IMR-90 (cell line): ENCODE measurements around the gene ERCC4. TPM values are rescaled to one million over a fixed set of nuclear protein-coding genes. Genes with fewer than 3 reads are reported as not detected.

ENCODE experiments used
- ATAC-seq: fragments of 200-7000 bp; cut with Tn5 transposase; 2 replicates; pipeline ENCODE4 v1.9.1; 2020; ENCODE audit warnings: low read depth, mild to moderate bottlenecking, moderate library complexity
- BruUV-seq: library from RNA; stranded (reverse); fragments of 400-500 nt; replicated peaks from 2 replicates; lab custom pipeline; 2021; lab: Mats Ljungman, UMichigan
- CTCF ChIA-PET: fragments of 300-600 bp; formaldehyde crosslinking; extraction: SDS; loops from one replicate; lab custom pipeline; 2021; ENCODE audit warnings: antibody characterized with exemption; lab: Yijun Ruan, JAX
- POLR2A ChIA-PET: fragments of 300-600 bp; sonication (Branson Sonifier 250); formaldehyde crosslinking; loops from one replicate; lab custom pipeline; 2022; ENCODE audit warnings: antibody characterized with exemption; ENCODE audit not compliant: unreplicated experiment; lab: Charles Lee
- DNase-seq: peaks from one replicate; pipeline ENCODE4 v3.0.0; 2013
- H2AFZ ChIP-seq: replicated peaks from 2 replicates; pipeline ENCODE3; 2013; ENCODE audit warnings: low read length, mild to moderate bottlenecking; ENCODE audit not compliant: poor library complexity
- H2AK5ac ChIP-seq: 2 replicates; pipeline ENCODE4 v1.6.1; 2013; ENCODE audit warnings: low read depth, low read length, inconsistent platforms
- H2AK9ac ChIP-seq: replicated peaks from 2 replicates; pipeline ENCODE3; 2013; ENCODE audit warnings: mild to moderate bottlenecking, low read depth, low read length, moderate library complexity; ENCODE audit not compliant: poor library complexity
- H2BK120ac ChIP-seq: 2 replicates; pipeline ENCODE4 v1.6.1; 2013; ENCODE audit warnings: low read depth, low read length, inconsistent platforms
- H2BK15ac ChIP-seq: 3 replicates; pipeline ENCODE4 v1.6.1; 2013; ENCODE audit warnings: low read depth, low read length, inconsistent platforms
- H2BK20ac ChIP-seq: 2 replicates; pipeline ENCODE4 v1.6.1; 2013; ENCODE audit warnings: low read depth, mild to moderate bottlenecking, inconsistent platforms, low read length, moderate library complexity
- H2BK5ac ChIP-seq: 2 replicates; pipeline ENCODE4 v1.6.1; 2013; ENCODE audit warnings: mild to moderate bottlenecking, low read depth, low read length, inconsistent platforms; ENCODE audit not compliant: poor library complexity, severe bottlenecking
- H3K14ac ChIP-seq: replicated peaks from 2 replicates; pipeline ENCODE4 v1.6.1; 2013; ENCODE audit warnings: low read depth, low read length, inconsistent platforms
- H3K18ac ChIP-seq: 2 replicates; pipeline ENCODE4 v1.6.1; 2013; ENCODE audit warnings: low read depth, low read length, control low read depth
- H3K23ac ChIP-seq: 2 replicates; pipeline ENCODE4 v1.6.1; 2013; ENCODE audit warnings: low read depth, low read length, inconsistent platforms
- H3K27ac ChIP-seq: 2 replicates; pipeline ENCODE4 v1.5.1; 2013; ENCODE audit warnings: mild to moderate bottlenecking, control low read depth, low read length; ENCODE audit not compliant: insufficient read depth
- H3K27me3 ChIP-seq: 2 replicates; pipeline ENCODE4 v1.6.1; 2013; ENCODE audit warnings: low read length; ENCODE audit not compliant: control insufficient read depth, insufficient read depth
- H3K36me3 ChIP-seq: 2 replicates; pipeline ENCODE4 v1.6.1; 2013; ENCODE audit warnings: low read length, mixed read lengths; ENCODE audit not compliant: control insufficient read depth, insufficient read depth
- H3K4ac ChIP-seq: 2 replicates; pipeline ENCODE4 v1.6.1; 2013; ENCODE audit warnings: low read depth, low read length, inconsistent platforms
- H3K4me1 ChIP-seq: 2 replicates; pipeline ENCODE4 v1.6.1; 2013; ENCODE audit warnings: low read length, mixed read lengths; ENCODE audit not compliant: control insufficient read depth, insufficient read depth
- H3K4me2 ChIP-seq: 2 replicates; pipeline ENCODE4 v1.6.1; 2013; ENCODE audit warnings: low read depth, mild to moderate bottlenecking, control low read depth, low read length, moderate library complexity
- H3K4me3 ChIP-seq: 2 replicates; pipeline ENCODE4 v1.5.1; 2013; ENCODE audit warnings: low read depth, mild to moderate bottlenecking, control low read depth, low read length, moderate library complexity; ENCODE audit not compliant: insufficient read depth
- H3K56ac ChIP-seq: 2 replicates; pipeline ENCODE4 v1.6.1; 2013; ENCODE audit warnings: low read length, inconsistent platforms; ENCODE audit not compliant: insufficient read depth; ENCODE audit errors: extremely low read depth
- H3K79me1 ChIP-seq, 2 experiments: 2 replicates each; pipeline ENCODE4 v1.6.1; 2013; ENCODE audit warnings: low read length in 2 of 2, inconsistent platforms in 1 of 2, low read depth in 1 of 2
- H3K9ac ChIP-seq: 2 replicates; pipeline ENCODE4 v1.6.1; 2013; ENCODE audit warnings: low read depth, low read length, control low read depth
- H3K9me1 ChIP-seq: 2 replicates; pipeline ENCODE4 v1.6.1; 2013; ENCODE audit warnings: low read length, inconsistent platforms; ENCODE audit not compliant: insufficient read depth
- H3K9me3 ChIP-seq: 2 replicates; pipeline ENCODE4 v1.6.1; 2013; ENCODE audit warnings: low read length; ENCODE audit not compliant: control insufficient read depth, insufficient read depth
- H4K20me1 ChIP-seq: 2 replicates; pipeline ENCODE4 v1.6.1; 2013; ENCODE audit warnings: low read length, inconsistent platforms; ENCODE audit not compliant: insufficient read depth
- H4K5ac ChIP-seq: 2 replicates; pipeline ENCODE4 v1.6.1; 2013; ENCODE audit warnings: mild to moderate bottlenecking, low read depth, low read length, control low read depth
- H4K8ac ChIP-seq, 2 experiments: 2 replicates each; pipeline ENCODE4 v1.6.1; 2013; ENCODE audit warnings: low read depth in 2 of 2, low read length in 2 of 2, control low read depth in 1 of 2, inconsistent platforms in 1 of 2
- H4K91ac ChIP-seq: 2 replicates; pipeline ENCODE4 v1.6.1; 2013; ENCODE audit warnings: low read depth, low read length, inconsistent platforms; ENCODE audit not compliant: insufficient read depth
- MAFK ChIP-seq: IDR thresholded peaks from 2 replicates; pipeline ENCODE4 v1.6.1; 2012; ENCODE audit warnings: low read depth, low read length, improper control_type of control experiment
- RAD21 ChIP-seq: IDR thresholded peaks from 2 replicates; pipeline ENCODE4 v1.6.1; 2012; ENCODE audit warnings: low read length, improper control_type of control experiment
- WGBS, 2 experiments: methylation state at CpG; one replicate each; pipeline versions ENCODE4 v1.1.5 to v1.1.7; 2013; ENCODE audit warnings: missing lambda C conversion rate in 2 of 2; ENCODE audit not compliant: insufficient read length in 1 of 2; ENCODE audit errors: extremely low coverage in 2 of 2; 5-methylcytosine and 5-hydroxymethylcytosine counted together
- dilution Hi-C: fragments of 300-500 bp; cut with HindIII; formaldehyde crosslinking; loops from one replicate; pipeline ENCODE4 v1.14.3; 2018; ENCODE audit warnings: low sequenced_read_pairs; ENCODE audit not compliant: unreplicated experiment
- in situ Hi-C: fragments of 300-500 bp; cut with MboI; formaldehyde crosslinking; loops from 3 replicates; pipeline ENCODE4 v1.14.3; 2019; ENCODE audit warnings: low sequenced_read_pairs, inconsistent platforms, mixed read lengths
- intact Hi-C: fragments of 100-400 bp; cut with micrococcal nuclease; formaldehyde crosslinking; loops from 2 replicates; pipeline ENCODE4 v1.10.0; 2022
- polyA plus RNA-seq, 3 experiments: library from polyadenylated mRNA; depleted of rRNA; stranded (reverse); fragments of >200 nt; gene quantifications; 2 replicates each; pipeline ENCODE4 v1.2.3, GENCODE V29; 2012; ENCODE audit warnings: low replicate concordance in 1 of 3
- total RNA-seq: library from RNA; depleted of rRNA; stranded (reverse); fragments of >200 nt; gene quantifications from 2 replicates; pipeline ENCODE4 v1.2.3, GENCODE V29; 2012

ERCC4 gene
- total and polyA plus RNA-seq, 2 of the 4 experiments (the other 2 are of a cell fraction): 2.9 to 19.2 TPM

- Histone ChIP-seq H3K56ac (no peak overlapping the region), H3K9me3 (no peaks in the 10 kb centered on the region), H3K27ac (no peak overlapping the region), H2BK15ac (no peak overlapping the region), H3K4me2 (no peak overlapping the region), H2BK120ac (no peak overlapping the region), H4K20me1 (no peaks in the 10 kb centered on the region), H3K14ac (no peak overlapping the region), H3K9me1 (no peaks in the 10 kb centered on the region), H2AFZ (no peak overlapping the region), H2BK20ac (no peak overlapping the region), H3K18ac (no peak overlapping the region), H4K8ac (no peak overlapping the region), H3K36me3 (peaks cover 5% of the 10 kb centered on the region), H2AK5ac (no peak overlapping the region), H2BK5ac (no peak overlapping the region), H3K9ac (no peak overlapping the region), H3K4me3 (no peak overlapping the region), H3K79me1 (peaks cover 4 to 5% of the 10 kb centered on the region in 2 experiments; a peak in 1 of 4 replicates), H3K23ac (no peak overlapping the region), H4K91ac (no peak overlapping the region), H4K5ac (no peak overlapping the region), H3K4ac (no peak overlapping the region), H3K4me1 (no peaks in the 10 kb centered on the region), H2AK9ac (no peak overlapping the region), H3K27me3 (no peaks in the 10 kb centered on the region)
- dilution Hi-C loops: no loop called here
- DNase-seq (no peak), ATAC-seq (no peak)
- BruUV-seq: no TSS peak
- no CpG with 5 or more reads among the region's 3 CpGs for WGBS, 2 experiments
- intact Hi-C loops: no loop called here
- ChIA-PET POLR2A (no interaction called here), CTCF (no interaction called here)
- in situ Hi-C loops: loop anchor here (10.0 kb wide), 2 partner anchors 316 to 356 kb away; no protein-coding TSS in a partner anchor
- peak; percentile 84 for TF ChIP-seq MAFK
- no peak for TF ChIP-seq RAD21
These were observed 8.7 kb downstream of the ERCC4 start for GRCh38 chr16:13928646-13929045.
